Left ventricle myocardium inferior (tissue), 1 donor: ENCODE measurements around the gene MEIS2. TPM values are rescaled to one million over a fixed set of nuclear protein-coding genes. Genes with fewer than 3 reads are reported as not detected.

Experiments
- DNase-seq: peaks from one replicate; pipeline ENCODE4 v3.0.0-alpha.2; 2020
- H3K27ac ChIP-seq: fragments of 200-600 bp; replicated peaks from 2 replicates; pipeline ENCODE4 v1.8.0; 2021
- H3K27me3 ChIP-seq: fragments of 200-600 bp; 2 replicates; pipeline ENCODE4 v1.8.0; 2021; ENCODE audit warnings: low read depth
- H3K36me3 ChIP-seq: fragments of 200-600 bp; 2 replicates; pipeline ENCODE4 v1.8.0; 2021
- H3K4me1 ChIP-seq: fragments of 200-600 bp; 2 replicates; pipeline ENCODE4 v1.8.0; 2021
- H3K4me3 ChIP-seq: fragments of 200-600 bp; 2 replicates; pipeline ENCODE4 v1.8.0; 2021; ENCODE audit warnings: mild to moderate bottlenecking, moderate library complexity
- H3K9me3 ChIP-seq: fragments of 200-600 bp; replicated peaks from 2 replicates; pipeline ENCODE4 v1.8.0; 2021
- CTCF ChIP-seq: fragments of 200-600 bp; IDR thresholded peaks from 2 replicates; pipeline ENCODE4 v1.8.0; 2021; ENCODE audit warnings: antibody characterized with exemption, mild to moderate bottlenecking, borderline replicate concordance
- intact Hi-C: fragments of 100-400 bp; cut with micrococcal nuclease; formaldehyde crosslinking; loops from one replicate; pipeline ENCODE4 v1.11.0; 2022
- total RNA-seq: library from RNA; stranded (reverse); fragmentation: NEBNext Ultra II Directional; extraction: Animal tissue kit (Norgen Biotek cat#: 25700); gene quantifications from one replicate; pipeline ENCODE4 v1.2.1, GENCODE V29; 2021
- donor health status: DM: no; HTN: yes; CAD: no; lungs with severe emphysema.

The MEIS2 gene
- total RNA-seq, 1 donor from 2014 or later = 36.0 TPM

- Histone ChIP-seq H3K4me3 (no peak overlapping the region), H3K9me3 (no peaks in the 10 kb centered on the region), H3K27me3 (no peaks in the 10 kb centered on the region), H3K27ac (peak overlapping the region; percentile 53), H3K4me1 (peaks cover 60% of the 10 kb centered on the region), H3K36me3 (no peaks in the 10 kb centered on the region)
- TF ChIP-seq CTCF = no peak
- no peak for DNase-seq
- intact Hi-C loops = no loop called here
These were observed 153.2 kb downstream of the MEIS2 start for GRCh38 chr15:36947035-36947719.

GRCh38 chr15:36944442-36944841 lies 155.9 kb downstream of the MEIS2 start:
- Histone ChIP-seq H3K36me3 (no peaks in the 10 kb centered on the region), H3K9me3 (no peaks in the 10 kb centered on the region), H3K4me1 (peaks cover 63% of the 10 kb centered on the region), H3K4me3 (no peak overlapping the region), H3K27ac (no peak overlapping the region), H3K27me3 (no peaks in the 10 kb centered on the region)
- TF ChIP-seq CTCF = no peak
- DNase-seq = no peak
- intact Hi-C loops = no loop called here

GRCh38 chr15:36943508-36944361 lies 156.6 kb downstream of the MEIS2 start:
- no peaks in the 10 kb centered on the region for H3K36me3 ChIP-seq
- TF ChIP-seq CTCF = no peak
- intact Hi-C loops = no loop called here
- H3K9me3 ChIP-seq = no peaks in the 10 kb centered on the region
- DNase-seq = no peak
- H3K4me1 ChIP-seq = peaks cover 63% of the 10 kb centered on the region
- H3K27ac ChIP-seq = no peak overlapping the region
- no peak overlapping the region for H3K4me3 ChIP-seq
- H3K27me3 ChIP-seq = no peaks in the 10 kb centered on the region

DNA sequence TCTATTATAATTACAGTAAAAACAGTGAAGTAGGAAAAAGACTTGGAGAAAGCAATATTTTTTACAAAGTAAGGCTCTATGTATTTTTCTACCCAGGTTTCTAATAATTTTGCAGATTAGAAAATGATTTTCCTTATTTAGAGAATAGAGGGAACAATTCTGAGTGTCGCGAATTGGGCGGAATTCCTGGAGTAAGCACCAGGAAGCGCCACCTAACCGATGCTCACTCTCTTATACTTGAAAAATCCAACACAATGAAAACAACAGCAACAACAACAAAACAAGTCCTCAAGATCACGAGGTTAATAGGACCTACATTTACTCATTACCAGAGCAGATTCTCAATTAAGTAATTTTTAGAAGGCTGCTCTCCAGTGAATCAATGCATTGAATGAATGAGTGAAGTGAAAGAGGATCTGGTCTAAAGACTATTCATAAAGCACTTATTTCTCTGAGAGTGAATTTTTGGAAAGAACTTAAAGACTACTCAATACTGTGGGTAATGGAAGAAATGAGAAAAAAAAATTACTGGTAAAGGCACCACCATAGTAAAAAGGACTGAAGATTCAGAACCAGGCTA lies 158.0 kb downstream of the MEIS2 start:
- H3K4me1 ChIP-seq = peaks cover 60% of the 10 kb centered on the region
- no peaks in the 10 kb centered on the region for H3K9me3 ChIP-seq
- no peak overlapping the region for H3K4me3 ChIP-seq
- intact Hi-C loops = no loop called here
- no peak for TF ChIP-seq CTCF
- no peak for DNase-seq
- H3K36me3 ChIP-seq = no peaks in the 10 kb centered on the region
- H3K27ac ChIP-seq = no peak overlapping the region
- H3K27me3 ChIP-seq = no peaks in the 10 kb centered on the region

GRCh38 chr15:36941798-36942197 lies 158.6 kb downstream of the MEIS2 start:
- no peak for TF ChIP-seq CTCF
- Histone ChIP-seq H3K27ac (no peak overlapping the region), H3K4me3 (no peak overlapping the region), H3K27me3 (no peaks in the 10 kb centered on the region), H3K36me3 (no peaks in the 10 kb centered on the region), H3K4me1 (peaks cover 60% of the 10 kb centered on the region), H3K9me3 (no peaks in the 10 kb centered on the region)
- no peak for DNase-seq
- intact Hi-C loops = no loop called here
